Neural cell (in vitro differentiated cells): ENCODE measurements around the gene C22orf31. TPM values are rescaled to one million over a fixed set of nuclear protein-coding genes. Genes with fewer than 3 reads are reported as not detected.

ENCODE experiments used
- H2AFZ ChIP-seq: fragments of 200-600, 300-800 bp; sonication (generic), shearing (Covaris generic); 2 replicates; pipeline ENCODE4 v1.6.0; 2014; ENCODE audit warnings: low read depth, mild to moderate bottlenecking, antibody characterized with exemption, low read length, moderate library complexity
- H3F3A ChIP-seq: fragments of 200-600 bp; shearing (Covaris generic); 2 replicates; pipeline ENCODE4 v1.6.1; 2016; ENCODE audit warnings: mild to moderate bottlenecking, moderate library complexity, mixed read lengths, antibody characterized with exemption, low read length; ENCODE audit not compliant: insufficient read depth, poor library complexity, severe bottlenecking
- H3K27ac ChIP-seq: fragments of 200-600, 300-800 bp; sonication (generic), shearing (Covaris generic); 2 replicates; pipeline ENCODE4 v1.5.1; 2014; ENCODE audit warnings: mild to moderate bottlenecking, low read length, moderate library complexity
- H3K27me3 ChIP-seq: fragments of 300-800, 200-600 bp; sonication (generic), shearing (Covaris generic); 2 replicates; pipeline ENCODE4 v1.6.0; 2014; ENCODE audit warnings: mild to moderate bottlenecking, low read depth, low read length, moderate library complexity; ENCODE audit not compliant: insufficient read depth
- H3K36me3 ChIP-seq: fragments of 300-800, 200-600 bp; sonication (generic), shearing (Covaris generic); 2 replicates; pipeline ENCODE4 v1.5.1; 2014; ENCODE audit warnings: mild to moderate bottlenecking, antibody characterized with exemption, low read length, moderate library complexity; ENCODE audit not compliant: insufficient read depth
- H3K4me2 ChIP-seq: fragments of 300-800, 200-600 bp; sonication (generic), shearing (Covaris generic); 2 replicates; pipeline ENCODE4 v1.6.0; 2014; ENCODE audit warnings: mild to moderate bottlenecking, low read length
- H3K4me3 ChIP-seq: fragments of 300-800, 200-600 bp; sonication (generic), shearing (Covaris generic); 2 replicates; pipeline ENCODE4 v1.5.1; 2014; ENCODE audit warnings: mild to moderate bottlenecking, low read length, moderate library complexity
- H3K79me2 ChIP-seq: fragments of 200-600 bp; shearing (Covaris generic); replicated peaks from 2 replicates; pipeline ENCODE4 v1.6.0; 2014; ENCODE audit warnings: mild to moderate bottlenecking, low read length, moderate library complexity; ENCODE audit not compliant: insufficient read depth
- H3K9ac ChIP-seq: fragments of 300-800, 200-600 bp; sonication (generic), shearing (Covaris generic); 2 replicates; pipeline ENCODE4 v1.6.1; 2016; ENCODE audit warnings: mild to moderate bottlenecking, low read length, mixed read lengths
- H3K9me2 ChIP-seq: fragments of 200-600 bp; shearing (Covaris generic); 2 replicates; pipeline ENCODE4 v1.6.1; 2016; ENCODE audit warnings: mild to moderate bottlenecking, low read length, mixed read lengths; ENCODE audit not compliant: insufficient read depth
- H3K9me3 ChIP-seq: fragments of 200-600, 300-800 bp; sonication (generic), shearing (Covaris generic); 2 replicates; pipeline ENCODE4 v1.6.1; 2016; ENCODE audit warnings: mild to moderate bottlenecking, mixed run types, low read length, moderate library complexity, mixed read lengths
- H4K20me1 ChIP-seq: fragments of 200-600 bp; shearing (Covaris generic); 2 replicates; pipeline ENCODE4 v1.6.1; 2016; ENCODE audit warnings: mild to moderate bottlenecking, mixed run types; ENCODE audit not compliant: insufficient read depth
- EP300 ChIP-seq: fragments of 450-650 bp; conservative IDR thresholded peaks from 2 replicates; pipeline ENCODE4 v1.6.1; 2014; ENCODE audit warnings: antibody characterized with exemption, mild to moderate bottlenecking, moderate library complexity; ENCODE audit not compliant: poor library complexity, severe bottlenecking
- EZH2 ChIP-seq: fragments of 200-600, 300-800 bp; shearing (Covaris generic), sonication (generic); IDR thresholded peaks from 2 replicates; pipeline ENCODE4 v1.6.1; 2014; ENCODE audit warnings: antibody characterized with exemption, low read length, borderline replicate concordance, mild to moderate bottlenecking; ENCODE audit not compliant: insufficient read depth, poor library complexity, severe bottlenecking
- REST ChIP-seq: IDR thresholded peaks from 2 replicates; pipeline ENCODE4 v1.6.1; 2012; ENCODE audit warnings: borderline replicate concordance
- SMC3 ChIP-seq: fragments of 450-650 bp; conservative IDR thresholded peaks from 2 replicates; pipeline ENCODE4 v1.6.1; 2014; ENCODE audit warnings: antibody characterized with exemption, mild to moderate bottlenecking, moderate library complexity; ENCODE audit not compliant: poor library complexity
- polyA plus RNA-seq: library from polyadenylated mRNA; depleted of rRNA; stranded (reverse); fragments of >200 nt; gene quantifications from 2 replicates; pipeline ENCODE4 v1.2.3, GENCODE V29; 2014

Gene C22orf31
- polyA plus RNA-seq, 1 donor from 2014 or later = not detected

- TF ChIP-seq SMC3 = no peak
- no peak for TF ChIP-seq REST
- H3K36me3 ChIP-seq = no peaks in the 10 kb centered on the region
- H4K20me1 ChIP-seq = no peaks in the 10 kb centered on the region
- H3F3A ChIP-seq = no peaks in the 10 kb centered on the region
- H3K4me3 ChIP-seq = no peak overlapping the region
- no peaks in the 10 kb centered on the region for H3K9me2 ChIP-seq
- no peaks in the 10 kb centered on the region for H3K79me2 ChIP-seq
- no peaks in the 10 kb centered on the region for H3K27me3 ChIP-seq
- no peak overlapping the region for H3K9ac ChIP-seq
- no peak overlapping the region for H2AFZ ChIP-seq
- no peak overlapping the region for H3K27ac ChIP-seq
- no peaks in the 10 kb centered on the region for H3K9me3 ChIP-seq
- no peak overlapping the region for H3K4me2 ChIP-seq
Observed at GRCh38 chr22:29050457-29050856, 11.2 kb downstream of the C22orf31 start.

- Histone ChIP-seq H3F3A (no peaks in the 10 kb centered on the region), H4K20me1 (no peaks in the 10 kb centered on the region), H3K9me2 (no peaks in the 10 kb centered on the region), H3K79me2 (no peaks in the 10 kb centered on the region), H2AFZ (no peak overlapping the region), H3K27me3 (no peaks in the 10 kb centered on the region), H3K9ac (no peak overlapping the region), H3K36me3 (no peaks in the 10 kb centered on the region), H3K9me3 (no peaks in the 10 kb centered on the region), H3K4me3 (no peak overlapping the region), H3K4me2 (no peak overlapping the region), H3K27ac (no peak overlapping the region)
- TF ChIP-seq REST = no peak
- no peak for TF ChIP-seq EZH2
Observed at GRCh38 chr22:29049655-29050263, 11.9 kb downstream of the C22orf31 start.

GRCh38 chr22:29048822-29049654 lies 12.6 kb downstream of the C22orf31 start:
- Histone ChIP-seq H3K4me2 (no peak overlapping the region), H3K36me3 (no peaks in the 10 kb centered on the region), H3K79me2 (no peaks in the 10 kb centered on the region), H2AFZ (no peak overlapping the region), H3K27ac (no peak overlapping the region), H4K20me1 (no peaks in the 10 kb centered on the region), H3K27me3 (no peaks in the 10 kb centered on the region), H3K9me2 (no peaks in the 10 kb centered on the region), H3K9me3 (no peaks in the 10 kb centered on the region), H3F3A (no peaks in the 10 kb centered on the region), H3K9ac (no peak overlapping the region), H3K4me3 (no peak overlapping the region)
- TF ChIP-seq EP300 = no peak
